Measurements from ENCODE around the gene ZDHHC12.

The ZDHHC12 gene

GRCh38 chr9:128723866-128724743, at the start of gene ZDHHC12 (continued):
- TF ChIP-seq ZNF560 (tag by site-specific recombination; IDR thresholded peaks at IDR 0.05; ENCODE audit: borderline replicate concordance): no peak
- TF ChIP-seq, protein P1, sequence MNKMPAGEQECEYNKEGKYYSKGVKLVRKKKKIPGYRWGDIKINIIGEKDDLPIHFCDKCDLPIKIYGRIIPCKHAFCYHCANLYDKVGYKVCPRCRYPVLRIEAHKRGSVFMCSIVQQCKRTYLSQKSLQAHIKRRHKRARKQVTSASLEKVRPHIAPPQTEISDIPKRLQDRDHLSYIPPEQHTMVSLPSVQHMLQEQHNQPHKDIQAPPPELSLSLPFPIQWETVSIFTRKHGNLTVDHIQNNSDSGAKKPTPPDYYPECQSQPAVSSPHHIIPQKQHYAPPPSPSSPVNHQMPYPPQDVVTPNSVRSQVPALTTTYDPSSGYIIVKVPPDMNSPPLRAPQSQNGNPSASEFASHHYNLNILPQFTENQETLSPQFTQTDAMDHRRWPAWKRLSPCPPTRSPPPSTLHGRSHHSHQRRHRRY (tag by site-specific recombination; IDR thresholded peaks at IDR 0.05): no peak
- TF ChIP-seq ZNF121 (tag by site-specific recombination; IDR thresholded peaks at IDR 0.05): 0 out of 2 replicates have a peak, but pooled peaks have one; percentile 16
- peak; percentile 32; the same call in 1 of the 2 replicates for TF ChIP-seq ZBTB21 (tag by site-specific recombination; IDR thresholded peaks at IDR 0.05)
- TF ChIP-seq GLI2 (tag by site-specific recombination; IDR thresholded peaks at IDR 0.05; ENCODE audit: borderline replicate concordance, low read depth): no peak; the same call in 1 of the 2 replicates
- TF ChIP-seq MEIS1 (CRISPR knock-in tag; IDR thresholded peaks at IDR 0.05; ENCODE audit: borderline replicate concordance): no peak
- TF ChIP-seq PRDM1 (tag by site-specific recombination; IDR thresholded peaks at IDR 0.05): no peak
- TF ChIP-seq ZNF37A (tag by site-specific recombination; IDR thresholded peaks at IDR 0.05): no peak
- TF ChIP-seq GLIS2 (tag by site-specific recombination; IDR thresholded peaks at IDR 0.05): peak; percentile 98
- TF ChIP-seq FEZF1 (tag by site-specific recombination; IDR thresholded peaks at IDR 0.05): no peak
- TF ChIP-seq ZNF114 (tag by site-specific recombination; IDR thresholded peaks at IDR 0.05): no peak
- peak; percentile 48; the same call in 1 of the 2 replicates for TF ChIP-seq ZNF76 (tag by site-specific recombination; IDR thresholded peaks at IDR 0.05; ENCODE audit: borderline replicate concordance, low read depth)
- TF ChIP-seq, protein P2, sequence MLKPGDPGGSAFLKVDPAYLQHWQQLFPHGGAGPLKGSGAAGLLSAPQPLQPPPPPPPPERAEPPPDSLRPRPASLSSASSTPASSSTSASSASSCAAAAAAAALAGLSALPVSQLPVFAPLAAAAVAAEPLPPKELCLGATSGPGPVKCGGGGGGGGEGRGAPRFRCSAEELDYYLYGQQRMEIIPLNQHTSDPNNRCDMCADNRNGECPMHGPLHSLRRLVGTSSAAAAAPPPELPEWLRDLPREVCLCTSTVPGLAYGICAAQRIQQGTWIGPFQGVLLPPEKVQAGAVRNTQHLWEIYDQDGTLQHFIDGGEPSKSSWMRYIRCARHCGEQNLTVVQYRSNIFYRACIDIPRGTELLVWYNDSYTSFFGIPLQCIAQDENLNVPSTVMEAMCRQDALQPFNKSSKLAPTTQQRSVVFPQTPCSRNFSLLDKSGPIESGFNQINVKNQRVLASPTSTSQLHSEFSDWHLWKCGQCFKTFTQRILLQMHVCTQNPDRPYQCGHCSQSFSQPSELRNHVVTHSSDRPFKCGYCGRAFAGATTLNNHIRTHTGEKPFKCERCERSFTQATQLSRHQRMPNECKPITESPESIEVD (tag by site-specific recombination; IDR thresholded peaks at IDR 0.05): no peak
- no peak for TF ChIP-seq ZFP41 (tag by site-specific recombination; IDR thresholded peaks at IDR 0.05; ENCODE audit: borderline replicate concordance)
- TF ChIP-seq ZNF621 (tag by site-specific recombination; IDR thresholded peaks at IDR 0.05): no peak
- TF ChIP-seq ZFP37 (tag by site-specific recombination; IDR thresholded peaks at IDR 0.05): no peak; the same call in 1 of the 2 replicates
- no peak for TF ChIP-seq ZNF223 (tag by site-specific recombination; IDR thresholded peaks at IDR 0.05)
- TF ChIP-seq ZNF514 (tag by site-specific recombination; IDR thresholded peaks at IDR 0.05): no peak
- TF ChIP-seq RBAK (tag by site-specific recombination; IDR thresholded peaks at IDR 0.05): no peak
- peak; percentile 43; the same call in 1 of the 2 replicates for TF ChIP-seq ZNF561 (tag by site-specific recombination; IDR thresholded peaks at IDR 0.05; ENCODE audit: borderline replicate concordance)
- peak; percentile 66 for TF ChIP-seq SP7 (tag by site-specific recombination; IDR thresholded peaks at IDR 0.05)
- TF ChIP-seq ZNF184 (tag by site-specific recombination; IDR thresholded peaks at IDR 0.05): peak; percentile 71; the same call in 1 of the 2 replicates
- no peak; the same call in 1 of the 2 replicates for TF ChIP-seq ZNF146 (tag by site-specific recombination; IDR thresholded peaks at IDR 0.05)
- TF ChIP-seq GFI1B (tag by site-specific recombination; IDR thresholded peaks at IDR 0.05): no peak
- TF ChIP-seq, protein P3, sequence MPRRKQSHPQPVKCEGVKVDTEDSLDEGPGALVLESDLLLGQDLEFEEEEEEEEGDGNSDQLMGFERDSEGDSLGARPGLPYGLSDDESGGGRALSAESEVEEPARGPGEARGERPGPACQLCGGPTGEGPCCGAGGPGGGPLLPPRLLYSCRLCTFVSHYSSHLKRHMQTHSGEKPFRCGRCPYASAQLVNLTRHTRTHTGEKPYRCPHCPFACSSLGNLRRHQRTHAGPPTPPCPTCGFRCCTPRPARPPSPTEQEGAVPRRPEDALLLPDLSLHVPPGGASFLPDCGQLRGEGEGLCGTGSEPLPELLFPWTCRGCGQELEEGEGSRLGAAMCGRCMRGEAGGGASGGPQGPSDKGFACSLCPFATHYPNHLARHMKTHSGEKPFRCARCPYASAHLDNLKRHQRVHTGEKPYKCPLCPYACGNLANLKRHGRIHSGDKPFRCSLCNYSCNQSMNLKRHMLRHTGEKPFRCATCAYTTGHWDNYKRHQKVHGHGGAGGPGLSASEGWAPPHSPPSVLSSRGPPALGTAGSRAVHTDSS (tag by site-specific recombination; IDR thresholded peaks at IDR 0.05): peak; percentile 55; the same call in 1 of the 2 replicates
- TF ChIP-seq ZNF585B (tag by site-specific recombination; IDR thresholded peaks at IDR 0.05): no peak

Data from HEK293 (cell line).